Hematopoietic multipotent progenitor cell treated with erythropoietin and hydrocortisone succinate and interleukin-3 and kit ligand, for 15 days (in vitro differentiated cells): ENCODE measurements around the gene ADAMTS16.

Experiments
- DNase-seq: peaks from one replicate; pipeline ENCODE4 v3.0.0-alpha.2; 2015; ENCODE audit warnings: low spot score

The ADAMTS16 gene

DNA sequence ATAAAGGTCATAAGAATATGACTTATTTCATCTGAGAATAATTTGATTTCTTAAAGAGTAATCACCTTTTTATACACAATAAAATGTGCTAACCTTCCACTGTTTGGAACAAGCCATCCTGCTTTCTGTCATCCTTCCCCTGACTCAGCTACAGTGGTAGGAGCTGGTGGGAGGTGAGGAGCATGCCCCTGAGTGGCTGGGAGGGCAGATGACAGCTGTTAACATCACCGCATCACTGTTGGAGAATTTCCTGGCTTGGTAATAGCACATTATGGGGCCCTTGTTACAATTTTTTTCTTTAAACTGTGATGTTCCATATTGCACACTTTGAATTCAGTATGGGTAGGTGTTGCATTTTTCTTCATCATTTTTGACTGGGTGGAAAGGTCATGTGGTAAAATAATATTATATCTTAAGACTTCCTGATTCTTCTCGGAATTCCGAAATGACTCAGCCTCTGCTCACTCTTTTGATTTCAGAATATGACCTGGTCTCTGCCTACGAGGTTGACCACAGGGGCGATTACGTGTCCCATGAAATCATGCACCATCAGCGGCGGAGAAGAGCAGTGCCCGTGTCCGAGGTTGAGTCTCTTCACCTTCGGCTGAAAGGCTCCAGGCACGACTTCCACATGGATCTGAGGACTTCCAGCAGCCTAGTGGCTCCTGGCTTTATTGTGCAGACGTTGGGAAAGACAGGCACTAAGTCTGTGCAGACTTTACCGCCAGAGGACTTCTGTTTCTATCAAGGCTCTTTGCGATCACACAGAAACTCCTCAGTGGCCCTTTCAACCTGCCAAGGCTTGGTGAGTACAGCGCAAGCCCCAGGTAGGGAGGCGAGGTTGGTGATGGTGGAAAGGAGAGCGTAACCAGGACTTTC is 5.8 kb downstream of the ADAMTS16 start:
- DNase-seq, result no peak

DNA sequence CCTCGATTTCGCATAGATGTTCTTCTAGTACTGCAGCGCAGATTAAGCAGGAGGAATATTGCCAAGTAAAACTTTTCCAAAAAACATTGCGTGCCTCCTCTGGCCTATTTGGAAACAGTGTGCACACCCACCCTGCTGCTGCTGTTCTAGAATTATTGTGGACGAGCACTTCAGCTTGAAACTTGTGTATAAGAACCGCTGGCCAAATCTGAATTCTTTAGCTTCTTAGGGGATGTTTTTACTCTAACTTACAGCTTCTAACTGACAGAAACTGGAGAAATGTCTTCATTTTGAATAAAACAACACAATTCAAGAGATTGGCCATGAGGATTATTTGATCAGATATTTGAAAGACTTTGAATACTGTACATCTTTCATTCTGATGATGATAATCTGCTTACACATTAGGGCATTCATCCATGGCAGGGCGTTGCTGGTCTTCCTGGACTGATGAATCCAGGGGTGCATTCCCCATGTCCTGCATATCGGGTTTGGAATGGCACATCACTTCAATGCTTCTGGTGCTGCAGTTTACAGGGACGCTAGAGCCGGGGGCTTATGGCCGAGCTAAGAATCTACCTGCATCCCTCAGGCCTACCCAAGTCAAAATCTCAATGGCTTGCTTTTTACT is 6.5 kb downstream of the ADAMTS16 start:
- no peak for DNase-seq

DNA sequence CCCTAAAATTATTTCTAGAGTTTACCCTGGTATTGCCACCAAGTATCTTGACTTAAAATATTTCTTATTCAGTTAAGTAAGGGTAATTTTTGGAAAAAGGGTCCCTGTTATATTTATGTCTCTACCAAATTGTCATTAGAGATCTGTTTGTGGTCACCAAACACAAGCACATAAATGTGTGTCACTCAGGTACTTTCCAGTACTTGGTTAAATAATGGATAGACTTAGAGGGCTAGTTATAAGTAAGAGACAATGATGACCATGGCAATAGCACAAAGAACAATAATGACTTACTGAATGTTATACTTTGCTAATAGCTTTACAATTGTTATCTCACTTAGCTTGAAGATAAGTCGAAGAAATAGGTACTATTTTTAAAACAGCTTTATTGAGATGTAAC is 9.0 kb downstream of the ADAMTS16 start:
- DNase-seq, result no peak

DNA sequence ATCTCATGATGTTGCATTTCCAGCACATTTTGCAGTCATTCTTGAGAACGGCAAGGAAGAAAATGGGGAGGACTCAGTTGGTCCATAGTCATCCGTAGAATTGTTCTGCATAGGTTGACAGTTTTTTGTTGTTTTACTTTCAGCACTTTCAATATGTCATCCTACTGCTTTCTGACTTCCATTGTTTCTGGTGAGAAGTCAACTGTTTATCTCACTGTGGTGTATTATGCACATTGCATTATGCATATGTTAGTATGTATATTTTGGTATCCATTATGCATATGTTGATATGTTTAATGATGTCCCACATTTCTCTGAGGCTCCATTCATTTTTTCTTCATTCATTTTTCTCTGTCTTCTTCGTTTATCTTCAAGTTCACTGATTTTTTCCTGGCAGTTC is 10.5 kb downstream of the ADAMTS16 start:
- DNase-seq, result no peak

DNA sequence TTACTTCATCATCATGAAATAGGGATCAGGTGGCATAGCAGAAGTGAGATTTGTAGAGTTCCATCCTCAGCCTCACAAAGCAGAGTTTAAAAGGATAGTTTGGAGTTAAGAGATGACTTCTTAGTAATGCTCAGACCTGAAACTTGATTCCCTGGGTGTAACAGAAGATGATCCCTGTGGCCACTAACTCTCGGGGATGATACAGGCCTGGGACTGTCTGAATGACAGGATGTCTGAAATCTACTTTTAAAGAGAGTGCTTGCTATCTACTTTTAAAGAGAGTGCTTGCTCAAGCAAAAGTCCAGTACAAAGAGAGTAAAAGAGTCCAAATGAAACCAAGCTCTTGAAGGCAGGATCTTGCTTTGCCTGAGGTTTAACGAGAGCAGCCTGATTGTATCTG is 14.6 kb downstream of the ADAMTS16 start:
- DNase-seq, result no peak

DNA sequence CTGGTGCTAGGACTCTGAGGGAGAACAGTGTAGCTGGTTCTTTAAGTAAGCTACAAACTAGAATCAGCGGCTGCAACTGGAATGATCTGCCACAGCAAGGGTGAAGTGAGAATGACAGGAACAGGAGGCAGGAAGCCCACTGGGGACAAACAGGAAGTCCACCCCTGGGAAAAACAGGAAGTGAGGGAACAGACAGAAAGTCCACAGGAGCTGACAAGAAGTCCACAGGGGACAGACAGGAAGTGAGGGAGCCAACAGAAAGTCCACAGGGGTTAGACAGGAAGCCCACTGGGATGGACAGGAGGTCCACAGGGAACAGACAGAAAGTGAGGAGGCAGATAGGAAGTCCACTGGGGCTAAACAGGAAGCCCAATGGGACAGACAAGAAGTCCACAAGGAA is 15.5 kb downstream of the ADAMTS16 start:
- DNase-seq, result no peak

DNA sequence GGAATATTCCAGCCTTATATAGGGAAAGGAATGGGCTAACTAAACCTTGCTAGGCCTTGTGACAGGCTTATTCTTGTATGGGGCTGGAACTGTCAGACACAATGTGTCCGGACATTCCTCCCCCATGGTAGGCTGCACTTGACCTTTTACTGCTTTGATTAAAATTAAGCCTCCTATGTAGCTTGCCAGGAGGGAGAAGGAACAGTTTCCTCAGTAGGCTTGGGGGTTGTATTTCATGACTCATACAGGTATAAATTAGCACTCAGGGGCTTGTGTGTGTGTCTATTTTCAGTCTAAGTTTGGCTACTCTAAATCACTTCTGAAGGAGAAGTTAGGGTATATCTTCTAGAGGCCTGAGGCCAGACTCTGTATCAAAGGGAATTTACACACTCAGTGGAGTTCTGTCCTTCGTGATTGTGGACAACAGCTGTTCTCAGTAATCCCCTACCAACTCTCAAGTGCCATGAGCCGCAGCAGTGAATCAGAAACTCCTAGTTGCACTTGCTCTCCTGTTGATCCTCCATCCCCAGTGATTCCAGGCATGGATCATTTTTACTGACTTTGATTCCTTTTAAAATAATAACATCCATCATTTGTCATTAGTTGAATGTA is 16.4 kb downstream of the ADAMTS16 start:
- no peak for DNase-seq

DNA sequence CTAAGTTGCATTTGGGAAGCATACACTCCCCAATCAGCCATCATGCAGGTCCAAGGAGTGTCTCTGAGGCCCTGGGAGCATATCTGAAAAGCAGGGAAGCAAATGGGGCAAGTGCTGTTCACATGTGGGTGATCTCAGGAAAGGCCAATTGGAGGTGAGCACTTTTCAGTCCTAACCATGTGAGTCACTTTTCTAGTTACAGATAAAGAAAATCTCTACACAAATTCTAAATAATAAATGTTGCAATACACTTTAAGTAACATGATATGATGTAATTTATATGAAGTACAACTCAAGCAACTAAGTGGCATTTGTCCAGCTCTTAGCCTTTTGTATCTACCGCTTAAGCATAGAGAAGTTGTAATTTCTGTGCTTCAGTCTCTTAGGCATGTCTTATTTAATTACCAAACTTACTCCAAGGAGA is 18.4 kb downstream of the ADAMTS16 start:
- no peak for DNase-seq

DNA sequence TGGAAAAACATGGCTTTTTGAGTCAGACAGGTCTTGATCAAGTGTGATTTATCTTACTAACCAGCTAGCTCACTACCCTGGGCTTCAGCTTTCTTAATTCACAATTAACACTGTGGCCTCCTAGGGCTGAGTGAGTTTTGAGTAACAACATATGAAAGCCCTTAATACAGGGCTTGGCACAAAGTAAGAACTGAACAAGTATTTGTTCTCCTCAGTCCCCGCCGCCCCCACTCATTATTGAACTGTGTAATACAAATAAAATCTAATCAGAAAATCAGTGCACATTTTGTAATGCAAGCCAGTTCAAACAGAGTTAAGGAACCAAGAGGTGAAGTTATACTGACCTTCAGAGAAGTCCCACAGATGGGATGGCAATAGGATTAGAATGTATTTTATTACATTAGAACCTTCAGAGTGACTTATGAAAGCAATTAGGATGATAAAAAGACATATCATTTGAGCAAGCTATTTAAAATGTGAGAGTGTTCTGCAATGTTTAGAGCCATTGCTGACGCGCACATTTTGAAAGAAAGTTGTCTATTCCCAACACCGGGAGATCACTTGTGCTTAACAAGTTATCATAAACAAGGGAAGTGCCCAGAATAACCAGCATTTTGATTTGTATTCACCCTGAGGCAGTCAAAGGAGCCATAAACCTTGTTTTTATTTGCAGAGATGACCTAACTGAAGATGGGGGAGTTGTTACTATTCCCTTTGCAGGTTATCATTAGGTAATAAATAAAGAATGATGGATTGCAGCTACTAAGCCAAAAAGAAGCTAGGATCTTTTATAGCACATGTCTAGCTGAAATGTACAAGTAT is 19.4 kb downstream of the ADAMTS16 start:
- no peak for DNase-seq

DNA sequence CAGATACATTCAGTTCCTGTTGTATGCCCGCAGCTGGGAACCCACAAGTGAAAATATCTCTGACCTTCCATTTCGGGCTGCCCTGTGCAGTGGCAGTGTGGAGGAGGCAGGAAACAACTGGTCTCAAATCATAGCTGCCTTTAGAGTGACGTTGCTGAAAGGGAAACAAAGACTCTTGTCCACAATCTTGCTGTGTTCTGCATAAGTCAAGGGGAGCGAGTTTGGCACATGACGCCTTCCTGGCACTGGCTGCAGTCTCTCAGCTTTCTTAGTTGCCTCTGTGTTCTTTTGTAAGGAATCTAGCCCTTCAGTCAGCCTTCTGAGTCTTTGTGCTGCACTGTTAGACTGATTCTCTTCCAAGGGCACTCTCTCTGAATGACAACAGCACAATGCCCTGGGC is 24.0 kb downstream of the ADAMTS16 start:
- DNase-seq, result no peak

DNA sequence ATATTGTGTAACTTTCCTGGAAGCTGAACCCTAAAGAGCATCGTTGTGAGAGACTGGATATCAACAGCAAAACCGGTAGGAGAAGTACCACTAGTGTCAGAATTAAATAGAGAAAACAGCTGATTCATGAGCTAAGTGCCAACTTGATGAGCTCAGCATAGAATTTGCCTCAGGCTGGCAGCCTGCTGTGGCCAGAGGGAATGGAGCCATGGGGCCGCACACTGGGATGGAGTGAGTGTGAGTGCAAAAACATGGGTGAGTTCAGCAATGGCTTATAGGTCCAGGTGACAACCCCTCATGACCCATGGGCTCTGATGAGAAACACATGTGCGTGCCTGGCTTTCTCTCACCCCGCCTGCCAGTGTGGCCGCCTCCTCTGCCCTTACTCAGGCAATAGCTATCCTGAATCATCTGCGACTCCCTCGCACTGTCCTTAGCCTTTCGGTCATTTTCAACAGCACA is 25.4 kb downstream of the ADAMTS16 start:
- DNase-seq, result no peak

DNA sequence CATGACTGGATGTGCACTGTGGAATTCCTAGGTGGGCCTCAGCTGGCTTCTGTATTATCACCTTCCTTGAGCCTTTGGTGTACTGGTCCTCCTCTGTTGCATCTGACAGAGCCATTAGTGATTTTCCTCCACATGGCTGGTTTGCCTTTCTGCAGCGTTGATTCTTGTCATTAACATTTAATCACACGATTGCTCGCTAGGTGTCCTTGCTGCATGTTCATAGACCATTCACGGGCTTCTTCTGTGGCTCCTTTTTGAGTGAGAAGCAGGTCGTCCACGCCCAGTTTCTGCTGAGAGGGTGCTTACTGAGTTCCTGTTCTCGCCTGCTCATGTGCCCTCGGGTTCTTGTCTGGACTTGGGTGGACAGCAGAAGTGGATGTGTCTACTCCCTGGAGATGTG is 29.3 kb downstream of the ADAMTS16 start:
- DNase-seq, result no peak

DNA sequence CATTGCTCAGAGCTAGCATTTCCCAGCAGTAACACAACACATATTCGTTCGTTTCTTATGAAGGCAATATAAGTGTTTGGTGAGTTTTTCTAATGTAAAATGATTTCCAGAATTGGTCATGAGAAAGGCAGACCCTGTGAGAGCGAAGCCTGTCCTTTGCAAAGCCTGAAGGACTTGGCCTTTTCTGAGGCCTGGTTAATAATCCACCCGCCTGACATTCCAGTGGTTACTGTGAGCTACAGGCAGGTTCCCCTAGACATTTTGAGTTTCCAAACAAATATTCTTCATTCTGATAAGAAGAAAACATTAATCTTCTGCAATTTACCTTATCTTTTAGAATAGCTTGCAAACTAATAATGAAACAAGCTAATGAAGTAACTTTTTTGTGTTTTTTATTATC is 38.0 kb downstream of the ADAMTS16 start:
- no peak for DNase-seq

DNA sequence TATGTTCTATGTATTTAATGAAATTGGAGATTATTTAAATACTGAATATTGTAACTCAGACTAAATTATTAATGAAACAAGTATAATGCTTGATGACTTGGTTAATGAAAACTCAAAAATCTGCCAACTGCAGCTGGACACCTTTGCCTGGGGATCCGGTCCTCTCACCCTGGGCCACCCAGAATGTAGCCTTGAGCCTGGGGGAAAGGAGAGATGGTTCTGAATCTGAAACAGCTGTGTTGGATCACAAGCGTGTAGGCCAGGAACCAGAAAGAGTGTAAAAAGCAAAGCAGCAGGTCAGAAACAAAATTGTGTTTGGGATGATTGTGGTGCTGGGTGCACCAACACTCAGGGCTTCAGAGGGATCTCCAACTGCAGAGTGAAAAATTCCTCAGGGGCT is 38.5 kb downstream of the ADAMTS16 start:
- no peak for DNase-seq

DNA sequence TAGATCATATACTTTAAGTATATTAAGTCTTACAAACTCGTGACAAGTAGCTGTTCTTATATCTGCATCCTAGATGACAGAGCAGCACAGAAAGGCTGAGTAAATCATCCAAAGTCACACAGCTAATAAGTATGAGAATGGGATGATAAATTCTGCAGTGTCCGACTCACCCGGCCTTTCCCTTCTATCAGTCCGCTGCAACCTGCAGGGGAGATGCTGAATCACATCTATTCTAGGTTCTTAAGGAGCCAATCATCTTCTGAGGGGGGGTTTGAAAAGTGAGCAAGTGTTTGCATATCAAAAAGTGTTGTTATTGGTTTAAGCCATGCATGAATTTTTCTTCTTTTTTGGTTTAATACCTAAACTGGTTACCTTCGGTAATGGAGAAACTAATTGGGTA is 38.9 kb downstream of the ADAMTS16 start:
- no peak for DNase-seq

DNA sequence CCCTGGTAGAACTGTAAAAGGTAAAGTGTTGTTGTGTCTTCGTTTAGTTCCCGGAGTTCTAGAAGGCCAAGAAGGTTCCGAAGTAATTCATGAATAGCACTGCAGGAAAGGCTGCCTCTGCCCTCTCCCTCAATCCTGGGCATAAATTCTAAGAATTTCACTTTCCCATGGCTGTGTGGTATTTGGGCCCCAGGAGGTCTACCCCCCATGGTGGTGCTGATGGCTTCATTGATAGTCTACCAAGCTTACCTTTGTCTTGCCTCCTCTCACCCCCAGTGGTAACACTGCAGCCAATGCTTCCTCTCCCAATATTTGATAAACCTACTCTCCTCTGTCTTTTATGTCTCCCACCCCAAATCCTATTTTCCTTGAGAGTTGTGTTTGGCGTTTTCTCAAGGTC is 39.5 kb downstream of the ADAMTS16 start:
- no peak for DNase-seq

DNA sequence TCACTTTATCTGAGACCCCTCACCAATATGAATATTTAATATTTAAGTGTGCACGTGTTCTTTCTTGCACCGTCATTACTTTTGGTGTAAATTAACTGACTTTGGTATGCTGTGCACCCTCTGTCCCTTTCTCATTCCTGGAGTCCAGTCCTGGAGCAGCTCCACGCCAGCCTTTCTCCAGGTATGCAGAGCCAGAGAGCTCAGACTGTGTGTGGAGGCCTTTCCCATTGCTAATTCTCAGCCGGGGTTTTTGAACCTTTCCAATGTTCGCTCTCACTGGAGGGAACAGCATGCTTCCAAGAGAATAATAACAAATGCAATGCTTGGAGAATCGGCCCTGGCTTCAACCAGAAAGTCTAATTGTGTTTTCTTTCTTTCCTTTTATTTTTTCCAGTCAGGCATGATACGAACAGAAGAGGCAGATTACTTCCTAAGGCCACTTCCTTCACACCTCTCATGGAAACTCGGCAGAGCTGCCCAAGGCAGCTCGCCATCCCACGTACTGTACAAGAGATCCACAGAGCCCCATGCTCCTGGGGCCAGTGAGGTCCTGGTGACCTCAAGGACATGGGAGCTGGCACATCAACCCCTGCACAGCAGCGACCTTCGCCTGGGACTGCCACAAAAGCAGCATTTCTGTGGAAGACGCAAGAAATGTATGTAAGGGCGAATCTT is 41.7 kb downstream of the ADAMTS16 start:
- DNase-seq, result no peak

DNA sequence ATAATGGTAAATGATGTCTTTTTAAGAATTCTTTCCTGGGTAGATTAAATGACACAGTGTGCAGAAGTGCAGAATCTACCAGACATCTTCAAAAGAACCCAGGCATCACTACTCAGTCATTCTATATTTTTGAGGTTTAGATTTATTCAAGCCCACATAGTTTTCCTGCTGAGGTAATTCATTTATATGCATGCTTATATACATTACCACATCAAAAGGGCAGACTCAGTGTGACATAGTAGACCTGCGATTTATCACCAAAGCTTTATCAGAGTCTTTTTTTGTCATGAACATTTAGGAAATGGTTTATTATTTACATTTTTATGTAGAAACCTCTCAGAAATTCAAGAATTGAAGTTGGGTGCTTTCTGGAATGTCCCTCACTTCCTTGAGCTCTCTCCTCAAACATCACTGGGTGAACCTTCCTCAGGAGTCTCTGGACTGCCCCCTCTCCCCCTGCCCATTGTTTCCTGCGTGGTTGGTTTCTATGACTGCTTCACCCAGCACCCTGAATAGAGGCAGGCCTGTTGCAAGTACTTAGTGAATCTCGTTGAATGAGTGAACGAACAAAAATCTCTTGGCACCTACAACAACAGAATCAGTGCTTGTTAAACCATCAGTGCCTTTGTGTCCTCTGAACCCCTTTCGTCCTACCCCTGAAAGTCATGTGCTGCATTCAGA is 42.5 kb downstream of the ADAMTS16 start:
- no peak for DNase-seq

DNA sequence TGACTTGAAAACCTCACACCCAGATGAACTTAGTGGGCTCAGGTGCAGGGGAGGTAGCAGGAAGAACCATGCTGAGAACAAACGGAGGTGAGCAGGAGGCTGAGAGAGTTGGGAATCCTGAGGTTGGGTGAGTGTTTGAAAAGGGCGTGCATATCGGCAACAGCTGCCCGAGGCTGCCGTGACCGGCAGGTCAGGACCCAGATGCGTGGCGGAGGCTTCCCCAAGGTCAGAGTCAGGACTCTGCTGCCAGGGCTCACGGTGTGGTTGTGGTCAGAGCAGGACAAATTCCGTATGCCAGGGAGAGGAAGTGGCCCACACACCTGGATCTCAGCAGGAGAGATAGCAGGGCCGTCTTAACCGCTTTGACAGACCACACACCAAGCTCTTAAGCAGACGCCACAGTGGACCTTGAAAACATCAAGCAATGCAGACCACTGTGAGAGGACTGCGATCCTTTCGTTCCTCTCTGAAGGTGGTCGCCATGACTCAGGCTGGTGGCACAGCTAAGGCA is 43.1 kb downstream of the ADAMTS16 start:
- DNase-seq, result no peak

DNA sequence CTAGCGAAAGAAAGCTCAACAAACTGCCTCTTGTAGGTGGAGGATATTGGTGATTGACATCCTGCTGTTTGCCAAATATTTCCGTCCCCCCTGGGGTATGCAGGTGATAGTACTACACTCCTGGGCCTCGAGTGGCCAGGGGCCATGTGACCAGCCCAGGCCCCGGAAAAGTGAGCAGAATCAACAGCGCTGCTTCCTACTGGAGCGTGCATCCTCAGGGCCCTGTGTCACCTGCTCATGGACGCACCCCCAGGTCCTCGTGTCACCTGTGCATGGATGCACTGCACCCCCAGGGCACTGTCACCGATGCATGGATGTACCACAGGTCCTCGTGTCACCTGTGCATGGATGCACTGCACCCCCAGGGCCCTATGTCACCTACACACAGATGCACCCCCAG is 43.8 kb downstream of the ADAMTS16 start:
- no peak for DNase-seq
